Measurements from ENCODE around the gene PCSK6. TPM values are rescaled to one million over a fixed set of nuclear protein-coding genes. Genes with fewer than 3 reads are reported as not detected.

Gene PCSK6
- total RNA-seq, 4 donors from 2014 or later: 4.0 to 28.6 (median 17.5) TPM

DNA sequence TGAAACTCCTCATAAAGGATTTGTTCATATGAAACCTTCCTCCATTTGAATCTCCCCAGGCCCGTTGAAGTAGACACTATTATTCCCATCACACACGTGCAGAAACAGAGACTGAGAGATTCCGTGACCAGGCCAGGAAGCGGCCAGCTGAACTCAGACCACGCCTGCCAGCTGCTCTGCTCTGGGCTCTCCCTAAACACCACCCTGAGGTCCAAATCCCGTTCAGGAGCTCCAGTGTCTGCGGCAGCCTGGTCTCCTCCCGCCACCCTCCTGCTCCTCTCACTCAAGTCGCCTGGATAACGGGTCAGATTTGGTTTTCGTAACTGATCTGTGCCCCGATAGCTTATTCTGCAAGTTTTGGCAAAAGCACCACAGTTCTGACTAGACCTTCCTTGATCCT is 140.9 kb downstream of the PCSK6 start:
- intact Hi-C loops (cut with DNase I): no loop called here
- Histone ChIP-seq H3K4me1 (peaks cover 9 to 10% of the 10 kb centered on the region in 2 donors), H3K36me3 (no peaks in the 10 kb centered on the region), H3K27me3 (no peaks in the 10 kb centered on the region), H3K4me3 (replicated peaks in 1 of 3) (no peak overlapping the region), H3K27ac (no peak overlapping the region), H3K9me3 (no peaks in the 10 kb centered on the region)
- TF ChIP-seq, protein P1, sequence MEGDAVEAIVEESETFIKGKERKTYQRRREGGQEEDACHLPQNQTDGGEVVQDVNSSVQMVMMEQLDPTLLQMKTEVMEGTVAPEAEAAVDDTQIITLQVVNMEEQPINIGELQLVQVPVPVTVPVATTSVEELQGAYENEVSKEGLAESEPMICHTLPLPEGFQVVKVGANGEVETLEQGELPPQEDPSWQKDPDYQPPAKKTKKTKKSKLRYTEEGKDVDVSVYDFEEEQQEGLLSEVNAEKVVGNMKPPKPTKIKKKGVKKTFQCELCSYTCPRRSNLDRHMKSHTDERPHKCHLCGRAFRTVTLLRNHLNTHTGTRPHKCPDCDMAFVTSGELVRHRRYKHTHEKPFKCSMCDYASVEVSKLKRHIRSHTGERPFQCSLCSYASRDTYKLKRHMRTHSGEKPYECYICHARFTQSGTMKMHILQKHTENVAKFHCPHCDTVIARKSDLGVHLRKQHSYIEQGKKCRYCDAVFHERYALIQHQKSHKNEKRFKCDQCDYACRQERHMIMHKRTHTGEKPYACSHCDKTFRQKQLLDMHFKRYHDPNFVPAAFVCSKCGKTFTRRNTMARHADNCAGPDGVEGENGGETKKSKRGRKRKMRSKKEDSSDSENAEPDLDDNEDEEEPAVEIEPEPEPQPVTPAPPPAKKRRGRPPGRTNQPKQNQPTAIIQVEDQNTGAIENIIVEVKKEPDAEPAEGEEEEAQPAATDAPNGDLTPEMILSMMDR (IDR thresholded peaks at IDR 0.05): no peak
- no peak for TF ChIP-seq POLR2A (IDR thresholded peaks at IDR 0.05)
- DNase-seq: no peak
- WGBS, 2 donors: 59 to 62% methylated on average over 12 of the region's 12 CpGs

DNA sequence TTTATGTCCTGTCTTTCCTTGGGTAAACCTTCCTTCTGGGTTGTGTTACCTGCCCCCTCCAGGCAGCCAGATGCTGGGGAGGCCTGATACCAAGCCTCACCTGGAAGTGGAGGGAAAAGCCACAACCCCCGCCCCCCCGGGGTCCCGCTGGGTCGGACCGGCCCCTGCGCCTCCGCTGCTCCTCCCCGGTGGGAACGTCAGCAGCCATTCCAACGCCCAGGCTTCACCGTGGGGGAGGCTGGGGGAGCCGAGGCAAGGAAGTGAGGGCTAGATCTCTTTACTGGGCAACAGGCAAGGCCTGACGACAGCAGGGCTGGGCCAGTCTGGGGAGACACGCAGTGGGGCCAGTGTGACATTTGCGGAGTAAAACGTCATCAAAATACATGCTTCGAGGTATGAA is 141.5 kb downstream of the PCSK6 start:
- intact Hi-C loops (cut with DNase I): no loop called here
- Histone ChIP-seq H3K4me3 (replicated peaks in 1 of 3) (no peak overlapping the region), H3K27ac (no peak overlapping the region), H3K27me3 (no peaks in the 10 kb centered on the region), H3K9me3 (no peaks in the 10 kb centered on the region), H3K4me1 (peaks cover 9 to 10% of the 10 kb centered on the region in 2 donors), H3K36me3 (no peaks in the 10 kb centered on the region)
- DNase-seq: no peak
- 71 to 76% methylated on average over 17 of the region's 17 CpGs for WGBS, 2 donors
- TF ChIP-seq POLR2A (IDR thresholded peaks at IDR 0.05): no peak
- TF ChIP-seq, protein P1 (IDR thresholded peaks at IDR 0.05): no peak

- 64 to 71% methylated on average over 5 of the region's 5 CpGs for WGBS, 2 donors
- Histone ChIP-seq H3K36me3 (no peaks in the 10 kb centered on the region), H3K4me1 (peaks cover 9 to 10% of the 10 kb centered on the region in 2 donors), H3K9me3 (no peaks in the 10 kb centered on the region), H3K27me3 (no peaks in the 10 kb centered on the region), H3K27ac (no peak overlapping the region), H3K4me3 (replicated peaks in 1 of 3) (no peak overlapping the region)
- DNase-seq: no peak
- intact Hi-C loops (cut with DNase I): no loop called here
- TF ChIP-seq POLR2A (IDR thresholded peaks at IDR 0.05): no peak
- TF ChIP-seq, protein P1 (IDR thresholded peaks at IDR 0.05): no peak
Observed at GRCh38 chr15:101347454-101347853, 142.1 kb downstream of the PCSK6 start.

DNA sequence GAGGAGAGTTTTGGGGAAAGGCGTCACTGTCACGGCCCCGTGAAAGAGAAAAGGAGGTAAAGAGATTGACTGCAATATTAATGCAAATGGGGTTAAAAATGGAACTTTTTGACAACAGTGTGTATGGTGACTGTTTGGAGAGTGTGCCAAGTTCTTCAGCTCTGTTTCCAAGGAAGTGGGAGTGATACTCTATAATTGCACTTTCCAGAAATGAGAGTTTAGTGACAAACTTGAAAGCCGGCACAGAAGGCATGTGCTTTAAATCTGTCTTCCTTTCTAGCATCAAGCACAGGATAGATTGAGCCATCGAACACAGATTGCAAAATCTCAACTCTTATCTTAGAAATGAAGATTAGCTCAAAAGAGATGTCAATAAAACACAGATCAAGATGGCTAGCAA is 142.6 kb downstream of the PCSK6 start:
- TF ChIP-seq, protein P1 (IDR thresholded peaks at IDR 0.05): no peak
- no peak for TF ChIP-seq POLR2A (IDR thresholded peaks at IDR 0.05)
- DNase-seq: no peak
- Histone ChIP-seq H3K36me3 (no peaks in the 10 kb centered on the region), H3K9me3 (no peaks in the 10 kb centered on the region), H3K27ac (no peak overlapping the region), H3K27me3 (no peaks in the 10 kb centered on the region), H3K4me1 (peaks cover 9 to 10% of the 10 kb centered on the region in 2 donors), H3K4me3 (replicated peaks in 1 of 3) (no peak overlapping the region)
- intact Hi-C loops (cut with DNase I): no loop called here
- 79% methylated on average over 5 of the region's 5 CpGs for WGBS, 2 donors

DNA sequence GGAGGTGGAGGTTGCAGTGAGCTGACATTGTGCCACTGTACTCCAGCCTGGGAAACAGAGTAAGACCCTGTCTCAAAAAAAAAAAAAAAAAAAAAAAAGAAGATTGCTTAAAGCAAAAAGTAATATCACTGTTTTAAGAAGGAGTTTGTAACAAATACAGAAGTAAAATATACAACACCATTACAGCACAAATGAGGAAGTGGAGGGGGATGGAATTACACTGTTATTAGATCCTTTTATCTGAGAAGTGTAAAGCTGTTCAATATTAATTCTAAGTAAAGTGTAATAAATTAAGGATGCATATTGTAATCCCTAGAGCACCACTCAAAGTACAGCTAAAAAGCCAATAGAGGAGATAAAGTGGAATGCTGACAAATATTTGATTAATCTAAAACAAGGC is 147.5 kb downstream of the PCSK6 start:
- Histone ChIP-seq H3K4me1 (no peaks in the 10 kb centered on the region), H3K36me3 (no peaks in the 10 kb centered on the region), H3K4me3 (replicated peaks in 1 of 3) (no peak overlapping the region), H3K9me3 (no peaks in the 10 kb centered on the region), H3K27me3 (no peaks in the 10 kb centered on the region), H3K27ac (no peak overlapping the region)
- TF ChIP-seq POLR2A (IDR thresholded peaks at IDR 0.05): no peak
- TF ChIP-seq, protein P1 (IDR thresholded peaks at IDR 0.05): no peak
- intact Hi-C loops (cut with DNase I): no loop called here
- DNase-seq: no peak
